Activated CD4-positive, alpha-beta memory T cell treated with anti-CD3 and anti-CD28 coated beads, Interleukin-2, amount 10 ng/mL, durations not matched to agents 7 days and 5 days (primary cell): ENCODE results near the gene DNAAF5. TPM values are rescaled to one million over a fixed set of nuclear protein-coding genes. Genes with fewer than 3 reads are reported as not detected.

Experiments
- CTCF ChIA-PET: fragments of 350-600 bp; sonication (Branson Sonifier 250); formaldehyde crosslinking; loops from one replicate; lab custom pipeline; 2021; ENCODE audit warnings: antibody characterized with exemption, inconsistent platforms; lab: Charles Lee
- POLR2A ChIA-PET: fragments of 350-600 bp; sonication (Branson Sonifier 250); formaldehyde crosslinking; loops from one replicate; lab custom pipeline; 2021; ENCODE audit warnings: antibody characterized with exemption; lab: Charles Lee
- DNase-seq: peaks from one replicate; pipeline ENCODE4 v3.0.0-alpha.2; 2020
- H3K27ac Mint-ChIP-seq: one replicate; pipeline ENCODE4 v1.8.0; 2021; ENCODE audit warnings: mild to moderate bottlenecking, mixed read lengths
- H3K27me3 Mint-ChIP-seq: one replicate; pipeline ENCODE4 v1.8.0; 2021; ENCODE audit warnings: mixed read lengths
- H3K36me3 Mint-ChIP-seq: one replicate; pipeline ENCODE4 v1.8.0; 2021; ENCODE audit warnings: low read depth, mixed read lengths
- H3K4me1 Mint-ChIP-seq: one replicate; pipeline ENCODE4 v1.8.0; 2021; ENCODE audit warnings: mixed read lengths
- H3K4me3 Mint-ChIP-seq: one replicate; pipeline ENCODE4 v1.8.0; 2021; ENCODE audit warnings: mild to moderate bottlenecking, mixed read lengths
- H3K9me3 Mint-ChIP-seq: one replicate; pipeline ENCODE4 v1.8.0; 2021; ENCODE audit warnings: mixed read lengths
- total RNA-seq, 2 experiments: library from RNA; stranded (reverse); gene quantifications; one replicate each; pipeline ENCODE4 v1.2.3, GENCODE V29; 2021

DNAAF5 gene
- total RNA-seq, 2 experiments from 2014 or later: 16.8 to 19.7 TPM

- no peak overlapping the region for H3K4me3 Mint-ChIP-seq
- peaks cover 7% of the 10 kb centered on the region for H3K4me1 Mint-ChIP-seq
- H3K27ac Mint-ChIP-seq: no peak overlapping the region
- H3K27me3 Mint-ChIP-seq: peaks cover 5% of the 10 kb centered on the region
- H3K9me3 Mint-ChIP-seq: no peaks in the 10 kb centered on the region
- ChIA-PET POLR2A (no interaction called here), CTCF (no interaction called here)
- H3K36me3 Mint-ChIP-seq: peaks cover 3% of the 10 kb centered on the region
- DNase-seq: no peak
Measured at GRCh38 chr7:713139-713457, 13.4 kb upstream of the DNAAF5 start.

GRCh38 chr7:713488-714230, 12.8 kb upstream of the DNAAF5 start:
- H3K36me3 Mint-ChIP-seq: peaks cover 3% of the 10 kb centered on the region
- peaks cover 7% of the 10 kb centered on the region for H3K4me1 Mint-ChIP-seq
- ChIA-PET POLR2A (no interaction called here), CTCF (no interaction called here)
- no peak for DNase-seq
- no peak overlapping the region for H3K27ac Mint-ChIP-seq
- no peak overlapping the region for H3K4me3 Mint-ChIP-seq
- H3K9me3 Mint-ChIP-seq: no peaks in the 10 kb centered on the region
- H3K27me3 Mint-ChIP-seq: peaks cover 5% of the 10 kb centered on the region

GRCh38 chr7:714251-714671, 12.2 kb upstream of the DNAAF5 start:
- DNase-seq: no peak
- H3K36me3 Mint-ChIP-seq: peaks cover 3% of the 10 kb centered on the region
- no peak overlapping the region for H3K4me3 Mint-ChIP-seq
- POLR2A ChIA-PET: no interaction called here
- no peak overlapping the region for H3K27ac Mint-ChIP-seq
- H3K27me3 Mint-ChIP-seq: peaks cover 5% of the 10 kb centered on the region
- no peaks in the 10 kb centered on the region for H3K9me3 Mint-ChIP-seq
- CTCF ChIA-PET: no interaction called here
- H3K4me1 Mint-ChIP-seq: peaks cover 7% of the 10 kb centered on the region

- ChIA-PET CTCF (no interaction called here), POLR2A (no interaction called here)
- peaks cover 5% of the 10 kb centered on the region for H3K4me1 Mint-ChIP-seq
- H3K36me3 Mint-ChIP-seq: no peaks in the 10 kb centered on the region
- DNase-seq: no peak
- peaks cover 5% of the 10 kb centered on the region for H3K9me3 Mint-ChIP-seq
- no peak overlapping the region for H3K4me3 Mint-ChIP-seq
- no peak overlapping the region for H3K27ac Mint-ChIP-seq
- H3K27me3 Mint-ChIP-seq: peaks cover 5% of the 10 kb centered on the region
Measured at GRCh38 chr7:716222-716621, 10.3 kb upstream of the DNAAF5 start.

- Mint-ChIP-seq H3K27me3 (peaks cover 5% of the 10 kb centered on the region), H3K9me3 (peaks cover 6% of the 10 kb centered on the region), H3K4me1 (peaks cover 5% of the 10 kb centered on the region), H3K27ac (no peak overlapping the region), H3K4me3 (no peak overlapping the region), H3K36me3 (peaks cover under 1% of the 10 kb centered on the region)
- ChIA-PET CTCF (no interaction called here), POLR2A (no interaction called here)
- no peak for DNase-seq
Measured at GRCh38 chr7:716636-717035, 9.9 kb upstream of the DNAAF5 start.

- Mint-ChIP-seq H3K36me3 (peaks cover 34% of the 10 kb centered on the region), H3K27me3 (no peaks in the 10 kb centered on the region), H3K9me3 (peaks cover 19% of the 10 kb centered on the region), H3K4me1 (peaks cover 13% of the 10 kb centered on the region), H3K4me3 (no peak overlapping the region), H3K27ac (no peak overlapping the region)
- POLR2A ChIA-PET: no interaction called here
- DNase-seq: no peak
- CTCF ChIA-PET: interaction anchor here (0.7 kb wide), 1 partner anchor 88 kb away, joined by 3 read pairs; no protein-coding TSS in a partner anchor
Measured at GRCh38 chr7:721619-722248, 4.8 kb upstream of the DNAAF5 start.

GRCh38 chr7:723541-723940, 3.0 kb upstream of the DNAAF5 start:
- Mint-ChIP-seq H3K4me1 (peaks cover 22% of the 10 kb centered on the region), H3K27me3 (no peaks in the 10 kb centered on the region), H3K4me3 (no peak overlapping the region), H3K9me3 (peaks cover 19% of the 10 kb centered on the region), H3K27ac (no peak overlapping the region), H3K36me3 (peaks cover 34% of the 10 kb centered on the region)
- CTCF ChIA-PET: no interaction called here
- DNase-seq: no peak
- POLR2A ChIA-PET: no interaction called here

GRCh38 chr7:724298-724697, 2.2 kb upstream of the DNAAF5 start:
- Mint-ChIP-seq H3K4me1 (peaks cover 24% of the 10 kb centered on the region), H3K9me3 (peaks cover 19% of the 10 kb centered on the region)

GRCh38 chr7:725223-726005, 1.1 kb upstream of the DNAAF5 start:
- POLR2A ChIA-PET: interaction anchor here (1.3 to 1.5 kb wide), 2 partner anchors 107 to 121 kb away, joined by 3 to 6 read pairs; no protein-coding TSS in a partner anchor
- peak overlapping the region; percentile 66 for H3K27ac Mint-ChIP-seq
- peaks cover 40% of the 10 kb centered on the region for H3K36me3 Mint-ChIP-seq
- CTCF ChIA-PET: no interaction called here
- H3K4me3 Mint-ChIP-seq: peak overlapping the region; percentile 73
- peaks cover 19% of the 10 kb centered on the region for H3K9me3 Mint-ChIP-seq
- no peaks in the 10 kb centered on the region for H3K27me3 Mint-ChIP-seq
- peaks cover 27% of the 10 kb centered on the region for H3K4me1 Mint-ChIP-seq
- no peak for DNase-seq

More at GRCh38 chr7:724298-724697, 2.2 kb upstream of the DNAAF5 start:
- peaks cover 34% of the 10 kb centered on the region for H3K36me3 Mint-ChIP-seq
- CTCF ChIA-PET: no interaction called here
- H3K27ac Mint-ChIP-seq: no peak overlapping the region
- no peak for DNase-seq
- POLR2A ChIA-PET: no interaction called here
- no peaks in the 10 kb centered on the region for H3K27me3 Mint-ChIP-seq
- H3K4me3 Mint-ChIP-seq: no peak overlapping the region

- ChIA-PET CTCF (no interaction called here), POLR2A (interaction anchor here (1.0 to 1.3 kb wide), 5 partner anchors 108 to 141 kb away, joined by 3 to 10 read pairs (median 4); no protein-coding TSS in a partner anchor)
- peaks cover 27% of the 10 kb centered on the region for H3K4me1 Mint-ChIP-seq
- H3K4me3 Mint-ChIP-seq: no peak overlapping the region
- no peaks in the 10 kb centered on the region for H3K27me3 Mint-ChIP-seq
- DNase-seq: no peak
- H3K27ac Mint-ChIP-seq: no peak overlapping the region
- peaks cover 46% of the 10 kb centered on the region for H3K36me3 Mint-ChIP-seq
- H3K9me3 Mint-ChIP-seq: peaks cover 12% of the 10 kb centered on the region
Measured at GRCh38 chr7:726854-727103, 280 bp downstream of the DNAAF5 start.

- POLR2A ChIA-PET: interaction anchor here (1.0 to 1.3 kb wide), 5 partner anchors 109 to 142 kb away, joined by 3 to 10 read pairs (median 4); no protein-coding TSS in a partner anchor
- H3K36me3 Mint-ChIP-seq: peaks cover 45% of the 10 kb centered on the region
Measured at GRCh38 chr7:727104-727805, 756 bp downstream of the DNAAF5 start, which contains the start of gene PRKAR1B. PRKAR1B (minus strand) TSS chr7:727281; CDS start chr7:711505, 15,776 bp downstream.

GRCh38 chr7:727806-728460, 1.4 kb downstream of the DNAAF5 start:
- H3K27ac Mint-ChIP-seq: no peak overlapping the region
- H3K36me3 Mint-ChIP-seq: peaks cover 44% of the 10 kb centered on the region
- no peak for DNase-seq
- POLR2A ChIA-PET: interaction anchor here (1.0 to 1.3 kb wide), 3 partner anchors 104 to 124 kb away, joined by 3 to 8 read pairs (median 3); partner anchors contain the start of gene SUN1
- H3K4me3 Mint-ChIP-seq: peak overlapping the region; percentile 83
- CTCF ChIA-PET: interaction anchor here (0.6 kb wide), 1 partner anchor 62 kb away, joined by 3 read pairs; no protein-coding TSS in a partner anchor
- H3K27me3 Mint-ChIP-seq: no peaks in the 10 kb centered on the region
- peaks cover 27% of the 10 kb centered on the region for H3K4me1 Mint-ChIP-seq
- H3K9me3 Mint-ChIP-seq: peaks cover 7% of the 10 kb centered on the region

More at GRCh38 chr7:727104-727805, 756 bp downstream of the DNAAF5 start, which contains the start of gene PRKAR1B:
- Mint-ChIP-seq H3K9me3 (peaks cover 11% of the 10 kb centered on the region), H3K27me3 (no peaks in the 10 kb centered on the region), H3K4me3 (peak within 1 kb of the TSS; percentile 83), H3K27ac (peak within 1 kb of the TSS; percentile 71), H3K4me1 (peaks cover 27% of the 10 kb centered on the region)
- CTCF ChIA-PET: no interaction called here
- peak; percentile 45 for DNase-seq
